ENCODE data around the gene RRP36. TPM values are rescaled to one million over a fixed set of nuclear protein-coding genes. Genes with fewer than 3 reads are reported as not detected.
A peak's percentile ranks its signal among the peaks of the same experiment; 100 is the strongest.

The RRP36 gene
- 10 to 100 TPM; 41.5 to 68.5 (median 56.7) TPM for total RNA-seq

- Histone ChIP-seq H3K27ac (peak within 1 kb of the TSS; percentile 71 to 91 (median 72)), H3K4me1 (peaks cover 19 to 29% of the 10 kb centered on the region in 2 donors), H3K27me3 (no peaks in the 10 kb centered on the region), H3K36me3 (peaks cover 20 to 24% of the 10 kb centered on the region in 2 donors), H3K9me3 (no peaks in the 10 kb centered on the region), H3K4me3 (replicated peaks in 1 of 3) (peak within 1 kb of the TSS; percentile 78 to 96 (median 83))
- TF ChIP-seq CTCF (IDR thresholded peaks at IDR 0.05) (no peak), POLR2A (IDR thresholded peaks at IDR 0.05) (peak in 1 of 2 donors; percentile 73)
- 1 to 2% methylated on average over 10 to 15 of the region's 56 CpGs for WGBS, 2 donors
- DNase-seq = peak; percentile 75 to 78
- intact Hi-C loops (cut with DNase I) = no loop called here
Observed at GRCh38 chr6:43021270-43022047, at the start of gene RRP36. Gene RRP36 (plus strand): TSS chr6:43021623. CDS start chr6:43021655, 32 bp downstream.

- TF ChIP-seq POLR2A (IDR thresholded peaks at IDR 0.05) = no peak
- TF ChIP-seq CTCF (IDR thresholded peaks at IDR 0.05) = no peak
- Histone ChIP-seq H3K27me3 (no peaks in the 10 kb centered on the region), H3K36me3 (peaks cover 6 to 8% of the 10 kb centered on the region in 2 donors), H3K4me1 (no peaks in the 10 kb centered on the region), H3K27ac (no peak overlapping the region), H3K4me3 (replicated peaks in 1 of 3) (no peak overlapping the region), H3K9me3 (no peaks in the 10 kb centered on the region)
- WGBS, 2 donors = 91 to 93% methylated on average over 3 of the region's 3 CpGs
- intact Hi-C loops (cut with DNase I) = no loop called here
- no peak for DNase-seq
Observed at GRCh38 chr6:42971746-42972327, 49.6 kb upstream of the RRP36 start.

GRCh38 chr6:42973926-42974325, 47.5 kb upstream of the RRP36 start:
- no peak overlapping the region for H3K27ac ChIP-seq
- no peak for DNase-seq
- TF ChIP-seq POLR2A (IDR thresholded peaks at IDR 0.05) (no peak), CTCF (IDR thresholded peaks at IDR 0.05) (no peak)
- intact Hi-C loops (cut with DNase I) = no loop called here
- H3K4me1 ChIP-seq = peaks cover 6 to 11% of the 10 kb centered on the region in 2 donors
- H3K4me3 ChIP-seq (replicated peaks in 1 of 3) = no peak overlapping the region
- H3K27me3 ChIP-seq = no peaks in the 10 kb centered on the region
- H3K9me3 ChIP-seq = no peaks in the 10 kb centered on the region
- peaks cover 0 to 5% of the 10 kb centered on the region in 2 donors for H3K36me3 ChIP-seq
- 95 to 100% methylated on average over 3 of the region's 3 CpGs for WGBS, 2 donors

- intact Hi-C loops (cut with DNase I) = loop anchor here (5.0 kb wide), 1 partner anchor 42 kb away; no protein-coding TSS in a partner anchor
- DNase-seq = no peak
- Histone ChIP-seq H3K27me3 (no peaks in the 10 kb centered on the region), H3K27ac (no peak overlapping the region), H3K4me1 (peaks cover 12 to 18% of the 10 kb centered on the region in 2 donors), H3K36me3 (no peaks in the 10 kb centered on the region), H3K4me3 (replicated peaks in 1 of 3) (no peak overlapping the region), H3K9me3 (no peaks in the 10 kb centered on the region)
- WGBS, 2 donors = 89 to 96% methylated on average over 5 of the region's 5 CpGs
- no peak for TF ChIP-seq CTCF (IDR thresholded peaks at IDR 0.05)
Observed at GRCh38 chr6:42974919-42975505, 46.4 kb upstream of the RRP36 start.

Data from thyroid gland (tissue), 4 donors.